H9 (cell line): ENCODE data around the gene CLMN. TPM values are rescaled to one million over a fixed set of nuclear protein-coding genes. Genes with fewer than 3 reads are reported as not detected.

Experiments
- DNase-seq: peaks from one replicate; pipeline ENCODE4 v3.0.0-alpha.2; 2017
- H2AFZ ChIP-seq: one replicate; pipeline ENCODE4 v1.6.1; 2013; ENCODE audit warnings: mild to moderate bottlenecking, low read length, control low read depth, moderate library complexity
- H2AK5ac ChIP-seq: 2 replicates; pipeline ENCODE4 v1.6.1; 2013; ENCODE audit warnings: low read length, control low read depth, mixed read lengths; ENCODE audit not compliant: insufficient read length
- H2BK120ac ChIP-seq: one replicate; pipeline ENCODE4 v1.6.1; 2013; ENCODE audit warnings: low read depth, mild to moderate bottlenecking, low read length, control low read depth, inconsistent platforms; ENCODE audit not compliant: poor library complexity, severe bottlenecking
- H2BK12ac ChIP-seq: 2 replicates; pipeline ENCODE4 v1.6.1; 2013; ENCODE audit warnings: low read length, control low read depth, mixed read lengths, low read depth; ENCODE audit not compliant: insufficient read length
- H2BK15ac ChIP-seq: 2 replicates; pipeline ENCODE4 v1.6.1; 2013; ENCODE audit warnings: low read depth, low read length, control low read depth
- H2BK20ac ChIP-seq: one replicate; pipeline ENCODE4 v1.6.1; 2013; ENCODE audit warnings: low read depth, mild to moderate bottlenecking, low read length, control low read depth, inconsistent platforms; ENCODE audit not compliant: poor library complexity, severe bottlenecking
- H2BK5ac ChIP-seq: 2 replicates; pipeline ENCODE4 v1.6.1; 2013; ENCODE audit warnings: low read length, control low read depth, mixed read lengths; ENCODE audit not compliant: insufficient read length
- H3K14ac ChIP-seq: 2 replicates; pipeline ENCODE4 v1.6.1; 2013; ENCODE audit warnings: low read length, control low read depth; ENCODE audit not compliant: insufficient read depth
- H3K18ac ChIP-seq: 2 replicates; pipeline ENCODE4 v1.6.1; 2013; ENCODE audit warnings: low read depth, mild to moderate bottlenecking, mixed read lengths, low read length, control low read depth; ENCODE audit not compliant: insufficient read length
- H3K23ac ChIP-seq: 2 replicates; pipeline ENCODE4 v1.6.1; 2013; ENCODE audit warnings: low read length, control low read depth, mixed read lengths, low read depth; ENCODE audit not compliant: insufficient read length
- H3K23me2 ChIP-seq: 2 replicates; pipeline ENCODE4 v1.6.1; 2013; ENCODE audit warnings: low read depth, mild to moderate bottlenecking, mixed read lengths, low read length, control low read depth; ENCODE audit not compliant: insufficient read length, poor library complexity, severe bottlenecking
- H3K27ac ChIP-seq: 2 replicates; pipeline ENCODE4 v1.5.1; 2013; ENCODE audit warnings: low read length, control low read depth, mixed read lengths, low read depth; ENCODE audit not compliant: insufficient read length
- H3K27me3 ChIP-seq: 2 replicates; pipeline ENCODE4 v1.6.1; 2013; ENCODE audit warnings: low read length, control low read depth, inconsistent platforms; ENCODE audit not compliant: insufficient read depth
- H3K4ac ChIP-seq: 2 replicates; pipeline ENCODE4 v1.6.1; 2013; ENCODE audit warnings: low read depth, mild to moderate bottlenecking, control low read depth, inconsistent platforms, low read length, moderate library complexity
- H3K4me1 ChIP-seq: 2 replicates; pipeline ENCODE4 v1.6.1; 2013; ENCODE audit warnings: low read length, control low read depth, inconsistent platforms; ENCODE audit not compliant: insufficient read depth
- H3K4me2 ChIP-seq: 2 replicates; pipeline ENCODE4 v1.6.1; 2013; ENCODE audit warnings: low read length, control low read depth, mixed read lengths; ENCODE audit not compliant: insufficient read length, insufficient read depth
- H3K56ac ChIP-seq: 2 replicates; pipeline ENCODE4 v1.6.1; 2013; ENCODE audit warnings: low read depth, mild to moderate bottlenecking, mixed read lengths, low read length, control low read depth; ENCODE audit not compliant: insufficient read length
- H3K79me1 ChIP-seq: 2 replicates; pipeline ENCODE4 v1.6.1; 2013; ENCODE audit warnings: low read depth, mild to moderate bottlenecking, moderate library complexity, low read length, control low read depth, inconsistent platforms; ENCODE audit not compliant: insufficient read depth, poor library complexity, severe bottlenecking
- H3K79me2 ChIP-seq: 2 replicates; pipeline ENCODE4 v1.6.1; 2013; ENCODE audit warnings: low read length, control low read depth, inconsistent platforms; ENCODE audit not compliant: insufficient read depth
- H3K9ac ChIP-seq: 2 replicates; pipeline ENCODE4 v1.6.1; 2013; ENCODE audit warnings: low read length, control low read depth, mixed read lengths; ENCODE audit not compliant: insufficient read length; ENCODE audit errors: extremely low read depth
- H3K9me3 ChIP-seq: one replicate; pipeline ENCODE4 v1.6.1; 2013; ENCODE audit warnings: low read depth, low read length, inconsistent platforms; ENCODE audit not compliant: control insufficient read depth
- H3T11ph ChIP-seq: one replicate; pipeline ENCODE4 v1.6.1; 2013; ENCODE audit warnings: mild to moderate bottlenecking, low read length, control low read depth, inconsistent platforms
- H4K20me1 ChIP-seq: one replicate; pipeline ENCODE4 v1.6.1; 2013; ENCODE audit not compliant: control insufficient read depth, insufficient read length, insufficient read depth
- H4K5ac ChIP-seq: 2 replicates; pipeline ENCODE4 v1.6.1; 2013; ENCODE audit warnings: low read depth, mild to moderate bottlenecking, mixed read lengths, low read length, control low read depth; ENCODE audit not compliant: insufficient read length
- H4K8ac ChIP-seq: replicated peaks from 2 replicates; pipeline ENCODE4 v1.6.1; 2013; ENCODE audit warnings: low read length, control low read depth, mixed read lengths, low read depth; ENCODE audit not compliant: insufficient read length
- H4K91ac ChIP-seq: 2 replicates; pipeline ENCODE4 v1.6.1; 2013; ENCODE audit warnings: low read depth, mild to moderate bottlenecking, moderate library complexity, mixed read lengths, low read length, control low read depth; ENCODE audit not compliant: insufficient read length
- H3K27ac Mint-ChIP-seq, 3 experiments: 2 replicates in 2 of 3; 3 replicates in 1 of 3; pipeline ENCODE4 v1.8.0; 2020 to 2021; ENCODE audit warnings: mixed read lengths in 3 of 3, mild to moderate bottlenecking in 1 of 3, moderate library complexity in 1 of 3
- H3K27me3 Mint-ChIP-seq: 2 replicates; pipeline ENCODE4 v1.8.0; 2021; ENCODE audit warnings: low read depth, mild to moderate bottlenecking, moderate library complexity, mixed read lengths
- H3K36me3 Mint-ChIP-seq, 3 experiments: 2 replicates in 2 of 3; 3 replicates in 1 of 3; pipeline ENCODE4 v1.8.0; 2020 to 2021; ENCODE audit warnings: low read depth in 3 of 3, mixed read lengths in 3 of 3; ENCODE audit not compliant: insufficient read depth in 1 of 3
- H3K4me1 Mint-ChIP-seq, 2 experiments: 2 replicates each; pipeline ENCODE4 v1.8.0; 2020; ENCODE audit warnings: mixed read lengths in 2 of 2
- H3K4me3 Mint-ChIP-seq, 2 experiments: 2 replicates in 1 of 2; 3 replicates in 1 of 2; pipeline ENCODE4 v1.8.0; 2020 to 2021; ENCODE audit warnings: mild to moderate bottlenecking in 2 of 2, mixed read lengths in 2 of 2, moderate library complexity in 1 of 2
- H3K9me3 Mint-ChIP-seq, 2 experiments: 2 replicates in 1 of 2; 3 replicates in 1 of 2; pipeline ENCODE4 v1.8.0; 2020; ENCODE audit warnings: mild to moderate bottlenecking in 2 of 2, mixed read lengths in 2 of 2, moderate library complexity in 1 of 2
- CTCF ChIP-seq: fragments of 200-600 bp; sonication (generic); conservative IDR thresholded peaks from 3 replicates; pipeline ENCODE4 v1.8.0; 2021; ENCODE audit warnings: antibody characterized with exemption, mild to moderate bottlenecking
- WGBS: extraction: QIAGEN DNeasy Blood & Tissue Kit; methylation state at CpG from one replicate; pipeline ENCODE4 v1.1.7; 2013; ENCODE audit warnings: missing lambda C conversion rate, low lambda C conversion rate, mixed read lengths; ENCODE audit not compliant: insufficient read length; ENCODE audit errors: extremely low coverage; 5-methylcytosine and 5-hydroxymethylcytosine counted together
- total RNA-seq: library from RNA; stranded (reverse); gene quantifications from 2 replicates; pipeline ENCODE4 v1.2.1, GENCODE V29; 2021

The CLMN gene
- total RNA-seq, 1 experiment from 2014 or later = 7.6 TPM

DNA sequence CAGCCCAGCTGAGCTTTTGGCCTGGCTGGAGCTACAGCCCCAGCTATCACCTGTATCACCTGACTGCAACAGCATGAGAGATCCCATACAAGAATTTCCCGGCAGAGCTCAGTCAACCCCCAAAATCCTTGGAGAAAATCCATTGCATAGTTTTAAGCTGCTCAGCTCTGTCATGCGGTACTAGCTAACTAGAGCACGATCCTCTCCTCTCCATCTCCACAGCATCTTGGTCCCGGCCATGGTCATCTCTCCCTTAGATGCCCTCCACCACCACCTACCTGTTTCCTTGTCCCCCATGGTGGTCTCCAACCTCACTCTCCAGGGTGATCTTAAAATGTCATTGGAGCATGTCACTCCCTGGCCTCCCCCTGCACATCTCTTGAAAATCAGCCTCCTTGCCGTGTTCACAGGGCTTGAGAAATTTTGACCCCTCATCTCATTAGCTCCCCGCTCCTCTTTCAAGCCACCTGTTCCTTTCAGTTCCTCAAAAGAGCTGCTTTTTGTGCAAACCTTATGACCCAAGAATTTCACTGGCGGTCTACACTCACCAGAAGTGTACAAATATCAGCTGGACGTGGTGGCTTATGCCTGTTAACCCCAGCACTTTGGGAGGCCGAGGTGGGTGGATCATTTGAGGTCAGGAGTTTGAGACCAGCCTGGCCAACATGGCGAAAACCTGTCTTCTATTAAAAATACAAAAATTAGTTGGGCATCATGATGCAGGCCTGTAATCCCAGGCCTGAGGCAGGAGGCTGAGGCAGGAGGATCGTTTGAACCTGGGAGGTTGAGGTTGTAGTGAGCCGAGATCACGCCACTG, 8.1 kb upstream of the CLMN start:
- TF ChIP-seq CTCF = no peak
- Mint-ChIP-seq H3K27ac (no peak overlapping the region), H3K9me3 (peaks cover 3 to 4% of the 10 kb centered on the region in 2 experiments; a peak in 2 of 5 replicates)

More for the DNA sequence above, 8.1 kb upstream of the CLMN start:
- Histone ChIP-seq H3K23ac (no peak overlapping the region), H4K5ac (no peak overlapping the region), H3K9ac (no peak overlapping the region), H2BK12ac (no peak overlapping the region), H3K79me1 (no peaks in the 10 kb centered on the region), H3K4ac (no peak overlapping the region), H3K9me3 (no peaks in the 10 kb centered on the region), H3K79me2 (no peaks in the 10 kb centered on the region), H2AK5ac (no peak overlapping the region), H4K8ac (no peak overlapping the region), H2AFZ (no peak overlapping the region), H3K18ac (no peak overlapping the region), H3K56ac (no peak overlapping the region), H3K4me1 (no peaks in the 10 kb centered on the region), H3K23me2 (no peaks in the 10 kb centered on the region), H2BK120ac (no peak overlapping the region), H2BK15ac (no peak overlapping the region), H4K20me1 (no peaks in the 10 kb centered on the region), H2BK20ac (no peak overlapping the region), H3K27ac (no peak overlapping the region), H3T11ph (no peak overlapping the region), H4K91ac (no peak overlapping the region), H3K14ac (no peak overlapping the region), H3K27me3 (no peaks in the 10 kb centered on the region), H2BK5ac (no peak overlapping the region), H3K4me2 (no peak overlapping the region)
- H3K4me3 Mint-ChIP-seq = no peak overlapping the region; a peak in 1 of 5 replicates
- H3K27me3 Mint-ChIP-seq = peaks cover 19% of the 10 kb centered on the region
- H3K4me1 Mint-ChIP-seq = peaks cover 0 to 11% of the 10 kb centered on the region in 2 experiments; a peak in 3 of 4 replicates
- no CpG with 5 or more reads among the region's 13 CpGs for WGBS
- peaks cover 0 to 4% (median 0%) of the 10 kb centered on the region in 3 experiments; a peak in 1 of 7 replicates for H3K36me3 Mint-ChIP-seq
- no peak for DNase-seq
